ENCODE results near the gene PPP1R13L. TPM values are rescaled to one million over a fixed set of nuclear protein-coding genes. Genes with fewer than 3 reads are reported as not detected.

Gene PPP1R13L
- total RNA-seq, 1 donor from 2014 or later: 67.9 TPM

DNA sequence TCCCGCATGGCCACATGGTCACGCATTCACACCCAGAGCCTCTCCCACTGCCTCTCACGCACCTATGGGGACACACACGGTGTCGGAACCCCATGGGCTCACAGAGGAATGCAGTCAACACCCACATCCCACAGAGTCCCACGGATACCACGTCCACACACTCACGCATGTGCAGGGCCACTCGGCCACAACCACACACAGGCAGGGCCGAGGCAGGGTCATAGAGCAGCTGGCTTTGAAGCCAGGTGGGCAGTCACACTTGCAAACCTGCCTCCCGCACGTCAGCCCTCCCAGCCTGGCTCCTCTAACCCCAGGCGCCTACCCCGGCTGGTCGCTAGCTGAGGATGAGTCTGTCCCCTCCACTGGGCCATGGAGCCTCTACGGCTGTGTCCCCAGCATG, 42.6 kb downstream of the PPP1R13L start:
- ATAC-seq (no peak), DNase-seq (no peak)
- no peaks in the 10 kb centered on the region for H3K36me3 ChIP-seq
- no peak overlapping the region for H3K27ac ChIP-seq
- intact Hi-C loops (cut with DNase I): no loop called here
- TF ChIP-seq, protein P1, sequence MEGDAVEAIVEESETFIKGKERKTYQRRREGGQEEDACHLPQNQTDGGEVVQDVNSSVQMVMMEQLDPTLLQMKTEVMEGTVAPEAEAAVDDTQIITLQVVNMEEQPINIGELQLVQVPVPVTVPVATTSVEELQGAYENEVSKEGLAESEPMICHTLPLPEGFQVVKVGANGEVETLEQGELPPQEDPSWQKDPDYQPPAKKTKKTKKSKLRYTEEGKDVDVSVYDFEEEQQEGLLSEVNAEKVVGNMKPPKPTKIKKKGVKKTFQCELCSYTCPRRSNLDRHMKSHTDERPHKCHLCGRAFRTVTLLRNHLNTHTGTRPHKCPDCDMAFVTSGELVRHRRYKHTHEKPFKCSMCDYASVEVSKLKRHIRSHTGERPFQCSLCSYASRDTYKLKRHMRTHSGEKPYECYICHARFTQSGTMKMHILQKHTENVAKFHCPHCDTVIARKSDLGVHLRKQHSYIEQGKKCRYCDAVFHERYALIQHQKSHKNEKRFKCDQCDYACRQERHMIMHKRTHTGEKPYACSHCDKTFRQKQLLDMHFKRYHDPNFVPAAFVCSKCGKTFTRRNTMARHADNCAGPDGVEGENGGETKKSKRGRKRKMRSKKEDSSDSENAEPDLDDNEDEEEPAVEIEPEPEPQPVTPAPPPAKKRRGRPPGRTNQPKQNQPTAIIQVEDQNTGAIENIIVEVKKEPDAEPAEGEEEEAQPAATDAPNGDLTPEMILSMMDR (IDR thresholded peaks at IDR 0.05): no peak
- H3K4me1 ChIP-seq: no peaks in the 10 kb centered on the region
- H3K4me3 ChIP-seq: no peak overlapping the region
- H3K9me3 ChIP-seq: no peaks in the 10 kb centered on the region
- H3K27me3 ChIP-seq: no peaks in the 10 kb centered on the region

DNA sequence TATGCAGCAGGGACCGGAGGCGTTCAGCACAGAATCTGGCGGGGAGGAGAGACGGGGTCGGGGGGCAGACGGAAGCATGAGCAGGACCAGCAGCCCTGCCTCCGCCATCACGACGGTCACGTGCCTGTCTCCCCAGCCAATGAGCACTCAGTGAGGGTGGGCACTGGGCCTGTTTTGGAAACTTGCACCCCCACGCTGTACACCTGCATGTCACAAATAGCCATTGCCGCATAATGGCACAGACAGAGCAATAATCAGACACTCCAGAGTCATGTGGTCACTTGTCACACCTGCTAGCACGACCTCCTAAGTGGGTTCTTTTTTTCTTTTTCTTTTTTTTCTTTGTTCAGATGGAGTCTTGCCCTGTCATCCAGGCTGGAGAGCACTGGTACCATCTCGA, 43.3 kb downstream of the PPP1R13L start:
- Histone ChIP-seq H3K27ac (no peak overlapping the region), H3K36me3 (no peaks in the 10 kb centered on the region), H3K4me1 (no peaks in the 10 kb centered on the region), H3K9me3 (no peaks in the 10 kb centered on the region), H3K27me3 (no peaks in the 10 kb centered on the region), H3K4me3 (no peak overlapping the region)
- ATAC-seq (no peak), DNase-seq (no peak)
- intact Hi-C loops (cut with DNase I): no loop called here
- TF ChIP-seq, protein P1 (IDR thresholded peaks at IDR 0.05): no peak

DNA sequence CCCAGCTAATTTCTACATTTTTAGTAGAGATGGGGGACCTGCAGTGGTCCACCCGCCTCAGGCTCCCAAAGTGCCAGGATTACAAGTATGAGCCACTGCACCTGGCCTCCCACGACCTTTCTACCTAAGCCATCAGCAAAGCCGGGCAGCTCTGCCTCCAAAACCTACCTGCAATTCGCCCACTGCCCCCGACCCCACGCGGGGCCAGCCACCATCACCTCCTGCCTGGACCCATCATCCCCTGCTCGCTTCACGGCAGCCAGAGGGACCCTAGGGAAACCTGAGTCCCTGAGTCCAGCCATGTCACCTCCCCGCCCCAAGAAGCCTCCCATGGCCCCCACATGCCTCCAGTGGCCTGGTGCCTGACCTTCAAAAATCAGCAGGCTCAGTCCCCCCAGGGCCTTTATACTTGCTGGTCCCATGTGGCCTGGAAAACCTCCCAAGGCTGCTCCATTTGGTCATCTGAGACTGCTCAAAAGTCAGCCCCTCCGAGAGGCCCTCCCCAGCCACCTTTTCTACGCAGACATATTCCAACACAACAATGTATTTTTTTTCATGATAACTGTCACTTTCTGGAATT, 46.6 kb downstream of the PPP1R13L start:
- H3K36me3 ChIP-seq: no peaks in the 10 kb centered on the region
- no peaks in the 10 kb centered on the region for H3K9me3 ChIP-seq
- H3K27me3 ChIP-seq: no peaks in the 10 kb centered on the region
- intact Hi-C loops (cut with DNase I): no loop called here
- DNase-seq (no peak), ATAC-seq (no peak)
- H3K4me3 ChIP-seq: no peak overlapping the region
- TF ChIP-seq, protein P1 (IDR thresholded peaks at IDR 0.05): no peak
- no peaks in the 10 kb centered on the region for H3K4me1 ChIP-seq
- no peak overlapping the region for H3K27ac ChIP-seq

DNA sequence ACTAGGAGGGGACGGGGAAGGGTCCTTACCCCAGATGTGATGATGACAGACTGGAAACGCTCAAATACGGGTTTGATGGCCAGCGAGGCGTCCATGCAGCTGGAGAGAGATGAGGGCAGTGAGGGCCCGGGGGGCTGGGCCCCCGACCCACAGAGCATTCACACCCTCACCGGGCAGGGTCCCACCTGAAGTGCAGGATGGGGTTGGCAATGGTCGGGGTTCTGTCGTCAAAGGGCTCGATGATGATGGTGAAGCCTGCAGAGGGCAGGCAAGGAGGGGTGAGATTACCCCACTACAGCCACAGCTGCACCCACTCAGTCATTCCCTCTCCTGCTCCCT, 47.5 kb downstream of the PPP1R13L start:
- ATAC-seq (no peak), DNase-seq (no peak)
- TF ChIP-seq, protein P1 (IDR thresholded peaks at IDR 0.05): no peak
- H3K9me3 ChIP-seq: no peaks in the 10 kb centered on the region
- intact Hi-C loops (cut with DNase I): no loop called here
- H3K4me3 ChIP-seq: no peak overlapping the region
- H3K36me3 ChIP-seq: no peaks in the 10 kb centered on the region
- no peaks in the 10 kb centered on the region for H3K4me1 ChIP-seq
- H3K27me3 ChIP-seq: no peaks in the 10 kb centered on the region
- H3K27ac ChIP-seq: no peak overlapping the region

DNA sequence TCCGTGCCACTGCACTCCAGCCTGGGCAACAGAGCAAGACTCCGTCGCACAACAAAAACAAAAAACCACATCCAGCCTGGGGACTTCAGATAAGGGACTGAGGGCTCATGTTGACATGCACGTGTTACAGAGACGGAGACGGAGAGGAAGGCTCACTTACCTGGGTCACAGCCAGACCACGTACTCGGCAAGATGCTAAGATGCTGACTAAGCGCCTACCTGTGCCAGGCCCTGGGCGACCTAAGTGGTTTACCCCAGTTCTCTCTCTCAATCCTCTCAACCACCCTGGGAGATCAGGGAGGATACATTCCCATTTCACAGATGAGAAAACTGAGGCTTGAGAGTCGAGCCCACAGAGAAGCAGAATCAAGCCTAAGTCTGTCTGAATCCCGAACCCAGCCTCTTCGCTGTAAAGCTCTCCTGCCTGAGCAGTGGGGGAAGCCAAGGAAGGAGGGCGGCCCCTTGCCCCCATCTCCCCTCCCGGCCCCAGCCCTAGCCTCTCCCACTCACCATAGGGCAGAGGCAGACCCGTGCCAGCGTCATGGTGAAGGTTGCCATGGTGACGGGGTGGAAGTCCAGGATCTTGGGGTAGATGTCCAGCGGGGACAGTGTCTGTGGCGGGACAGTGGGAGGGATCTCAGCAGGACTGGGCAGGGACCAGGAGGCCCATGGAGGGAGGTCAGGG, 48.0 kb downstream of the PPP1R13L start:
- TF ChIP-seq, protein P1 (IDR thresholded peaks at IDR 0.05): no peak
- H3K36me3 ChIP-seq: peaks cover 4% of the 10 kb centered on the region
- no peak for DNase-seq
- H3K27ac ChIP-seq: no peak overlapping the region
- no peaks in the 10 kb centered on the region for H3K9me3 ChIP-seq
- no peaks in the 10 kb centered on the region for H3K4me1 ChIP-seq
- H3K4me3 ChIP-seq: no peak overlapping the region
- no peak for ATAC-seq
- intact Hi-C loops (cut with DNase I): no loop called here
- no peaks in the 10 kb centered on the region for H3K27me3 ChIP-seq

Measured in upper lobe of right lung (tissue), 1 donor.